Tibial nerve (tissue), 3 donors: ENCODE results near the gene ETV1.

Source experiments
- CTCF ChIP-seq, 5 experiments: fragments of 200-600 bp in 3 of 5; fragments of 450-650 bp in 2 of 5; sonication (generic) in 3 of 5; IDR thresholded peaks; one replicate each; pipeline ENCODE4 v1.5.1; 2016 to 2019; ENCODE audit warnings: antibody characterized with exemption in 5 of 5, mild to moderate bottlenecking in 3 of 5, moderate library complexity in 2 of 5
- POLR2A ChIP-seq, 2 donors: fragments of 450-650 bp; IDR thresholded peaks; one replicate each; pipeline ENCODE4 v1.6.1; 2017; ENCODE audit warnings: antibody characterized with exemption in 2 of 2, mild to moderate bottlenecking in 2 of 2, moderate library complexity in 2 of 2

GRCh38 chr7:13920053-13920697 is 69.3 kb downstream of the ETV1 start:
- TF ChIP-seq POLR2A (IDR thresholded peaks at IDR 0.05) (no peak), CTCF (IDR thresholded peaks at IDR 0.05) (no peak)
